Calu3 (cell line): Measurements from ENCODE around the gene F2R. TPM values are rescaled to one million over a fixed set of nuclear protein-coding genes. Genes with fewer than 3 reads are reported as not detected.

Source experiments
- BruUV-seq: library from RNA; stranded (reverse); fragments of 400-500 nt; replicated peaks from 2 replicates; lab custom pipeline; 2021; lab: Mats Ljungman, UMichigan
- CTCF ChIA-PET: fragments of 300-600 bp; sonication (Branson Sonifier 250); formaldehyde crosslinking; loops from one replicate; lab custom pipeline; 2022; ENCODE audit warnings: antibody characterized with exemption; lab: Charles Lee
- DNase-seq: peaks from one replicate; pipeline ENCODE4 v3.0.0; 2022
- H3K27ac Mint-ChIP-seq: one replicate; pipeline ENCODE4 v1.8.0; 2022; ENCODE audit warnings: mixed read lengths; ENCODE audit not compliant: unreplicated experiment
- H3K27me3 Mint-ChIP-seq: one replicate; pipeline ENCODE4 v1.8.0; 2022; ENCODE audit warnings: mixed read lengths; ENCODE audit not compliant: unreplicated experiment
- H3K36me3 Mint-ChIP-seq: one replicate; pipeline ENCODE4 v1.8.0; 2022; ENCODE audit warnings: mild to moderate bottlenecking, moderate library complexity, mixed read lengths; ENCODE audit not compliant: insufficient read depth, unreplicated experiment
- H3K4me1 Mint-ChIP-seq: one replicate; pipeline ENCODE4 v1.8.0; 2022; ENCODE audit warnings: mild to moderate bottlenecking, low read depth, mixed read lengths; ENCODE audit not compliant: unreplicated experiment
- H3K4me3 Mint-ChIP-seq: one replicate; pipeline ENCODE4 v1.8.0; 2022; ENCODE audit warnings: mild to moderate bottlenecking, low read depth, moderate library complexity, mixed read lengths; ENCODE audit not compliant: unreplicated experiment
- H3K9me3 Mint-ChIP-seq: one replicate; pipeline ENCODE4 v1.8.0; 2022; ENCODE audit warnings: low read depth, mixed read lengths; ENCODE audit not compliant: unreplicated experiment
- intact Hi-C: fragments of 100-400 bp; cut with micrococcal nuclease; formaldehyde crosslinking; loops from one replicate; pipeline ENCODE4 v1.10.0; 2022; ENCODE audit not compliant: unreplicated experiment
- total RNA-seq: library from RNA; stranded (reverse); gene quantifications from 2 replicates; pipeline ENCODE4 v1.2.3, GENCODE V29; 2022
- TF ChIP-seq, protein P1 (sequence below): fragments of 200-600 bp; IDR thresholded peaks from one replicate; pipeline ENCODE4 v1.8.0; 2022; ENCODE audit warnings: antibody characterized with exemption; ENCODE audit not compliant: unreplicated experiment

F2R gene
- total RNA-seq, 1 experiment from 2014 or later = 14.4 TPM

DNA sequence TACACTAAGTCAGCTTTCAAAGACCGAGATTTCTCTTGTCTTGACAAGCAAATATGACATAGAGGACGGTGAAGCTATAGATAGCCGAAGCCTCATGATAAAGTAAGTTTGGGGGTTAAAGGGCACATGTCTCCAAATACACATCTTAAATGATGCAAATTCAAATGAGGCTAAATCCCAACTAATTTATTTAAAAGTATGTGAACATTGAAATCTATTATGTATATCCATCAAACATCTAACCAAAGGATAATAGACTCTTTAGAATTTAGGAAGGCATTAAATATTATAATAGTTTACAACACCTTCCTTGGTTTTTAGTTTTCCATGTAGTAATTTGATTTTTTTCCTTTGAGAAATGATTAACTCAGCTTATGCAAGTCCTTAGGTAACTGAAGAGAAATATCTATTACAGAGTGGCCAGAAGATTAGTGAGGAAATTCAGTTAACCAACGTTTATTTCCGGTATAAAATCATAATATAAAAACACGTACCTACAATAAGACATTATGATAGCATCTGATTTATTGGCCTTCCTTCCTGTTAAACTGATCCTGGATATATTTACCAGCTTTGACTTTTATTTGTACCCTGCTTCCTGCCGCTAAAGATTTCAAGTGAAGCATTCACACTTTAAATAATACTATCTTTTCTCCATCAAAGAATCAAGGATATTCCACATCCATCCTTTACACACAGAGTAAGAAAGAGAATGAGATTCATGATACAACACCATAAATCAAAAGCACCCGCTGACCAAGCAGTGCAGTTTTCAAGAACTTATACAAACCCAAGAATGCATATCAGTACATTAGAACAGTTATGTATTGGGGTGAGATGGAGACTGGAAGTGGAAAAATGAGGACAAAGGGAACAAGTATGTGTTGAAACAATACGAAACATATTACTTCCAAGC lies 31.9 kb upstream of the F2R start:
- BruUV-seq = no TSS peak
- Mint-ChIP-seq H3K27me3 (no peaks in the 10 kb centered on the region), H3K4me3 (no peak overlapping the region), H3K36me3 (no peaks in the 10 kb centered on the region), H3K27ac (no peak overlapping the region), H3K9me3 (no peaks in the 10 kb centered on the region), H3K4me1 (peaks cover 10% of the 10 kb centered on the region)
- intact Hi-C loops = no loop called here
- DNase-seq = no peak
- CTCF ChIA-PET = no interaction called here
- TF ChIP-seq, protein P1, sequence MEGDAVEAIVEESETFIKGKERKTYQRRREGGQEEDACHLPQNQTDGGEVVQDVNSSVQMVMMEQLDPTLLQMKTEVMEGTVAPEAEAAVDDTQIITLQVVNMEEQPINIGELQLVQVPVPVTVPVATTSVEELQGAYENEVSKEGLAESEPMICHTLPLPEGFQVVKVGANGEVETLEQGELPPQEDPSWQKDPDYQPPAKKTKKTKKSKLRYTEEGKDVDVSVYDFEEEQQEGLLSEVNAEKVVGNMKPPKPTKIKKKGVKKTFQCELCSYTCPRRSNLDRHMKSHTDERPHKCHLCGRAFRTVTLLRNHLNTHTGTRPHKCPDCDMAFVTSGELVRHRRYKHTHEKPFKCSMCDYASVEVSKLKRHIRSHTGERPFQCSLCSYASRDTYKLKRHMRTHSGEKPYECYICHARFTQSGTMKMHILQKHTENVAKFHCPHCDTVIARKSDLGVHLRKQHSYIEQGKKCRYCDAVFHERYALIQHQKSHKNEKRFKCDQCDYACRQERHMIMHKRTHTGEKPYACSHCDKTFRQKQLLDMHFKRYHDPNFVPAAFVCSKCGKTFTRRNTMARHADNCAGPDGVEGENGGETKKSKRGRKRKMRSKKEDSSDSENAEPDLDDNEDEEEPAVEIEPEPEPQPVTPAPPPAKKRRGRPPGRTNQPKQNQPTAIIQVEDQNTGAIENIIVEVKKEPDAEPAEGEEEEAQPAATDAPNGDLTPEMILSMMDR = no peak

DNA sequence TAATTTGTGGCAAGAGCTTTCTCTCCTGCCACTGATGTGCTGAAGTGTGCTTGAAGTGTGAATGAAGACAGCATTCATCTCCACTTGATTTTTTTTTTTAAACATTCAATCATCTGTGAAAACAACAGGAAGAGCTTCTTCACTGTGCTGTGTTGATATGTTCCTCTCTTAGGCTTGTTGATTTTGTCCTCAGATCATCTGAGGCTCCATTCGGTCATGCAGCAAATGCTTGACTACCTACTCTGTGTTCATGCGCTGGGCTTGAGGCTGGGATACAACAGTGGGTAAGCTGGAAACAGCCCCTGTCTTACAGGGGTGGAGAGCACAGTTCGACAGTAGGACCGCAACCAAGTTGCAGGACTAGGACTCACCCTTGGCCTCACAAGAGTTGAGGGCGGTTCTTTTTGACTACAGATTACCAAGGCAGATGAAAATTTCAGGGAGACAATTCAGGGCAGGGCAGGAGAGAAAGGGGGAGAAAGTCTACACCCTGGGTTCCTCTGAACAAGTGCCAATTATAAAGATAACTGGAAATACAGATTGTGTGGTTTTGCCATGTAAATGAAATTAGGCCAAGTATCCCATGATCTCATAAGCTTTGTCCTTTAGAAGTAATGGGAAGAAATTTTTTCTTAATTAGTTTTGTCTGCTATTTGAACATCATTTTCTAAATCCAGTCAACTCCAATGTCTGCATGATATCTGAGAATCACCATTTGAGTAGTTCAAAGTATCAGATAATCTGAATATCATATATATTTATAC lies 31.0 kb upstream of the F2R start:
- Mint-ChIP-seq H3K4me1 (peaks cover 19% of the 10 kb centered on the region), H3K36me3 (no peaks in the 10 kb centered on the region), H3K27me3 (no peaks in the 10 kb centered on the region), H3K4me3 (no peak overlapping the region), H3K9me3 (no peaks in the 10 kb centered on the region), H3K27ac (no peak overlapping the region)
- intact Hi-C loops = no loop called here
- no peak for DNase-seq
- BruUV-seq = no TSS peak
- CTCF ChIA-PET = no interaction called here
- TF ChIP-seq, protein P1 = no peak

DNA sequence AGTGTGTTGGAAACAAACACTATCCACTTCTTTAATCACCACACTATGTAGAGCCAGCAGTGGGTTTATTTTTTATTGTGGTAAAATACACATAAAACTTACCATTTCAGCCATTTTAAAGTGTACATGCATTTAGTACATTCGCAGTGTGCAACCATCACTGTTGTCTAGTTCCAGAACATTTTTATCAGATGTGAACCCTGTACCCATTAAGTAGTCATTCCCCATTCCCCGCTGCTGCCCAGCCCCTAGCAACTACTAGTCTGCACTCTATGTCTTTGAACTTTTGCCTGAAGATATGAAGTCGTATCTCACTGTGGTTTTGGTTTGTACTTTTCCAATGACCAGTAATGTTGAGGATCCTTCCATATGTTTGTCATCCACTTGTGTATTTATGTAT lies 30.2 kb upstream of the F2R start:
- Mint-ChIP-seq H3K36me3 (no peaks in the 10 kb centered on the region), H3K9me3 (no peaks in the 10 kb centered on the region), H3K27ac (no peak overlapping the region), H3K4me3 (no peak overlapping the region), H3K4me1 (peaks cover 26% of the 10 kb centered on the region), H3K27me3 (no peaks in the 10 kb centered on the region)
- no peak for DNase-seq
- BruUV-seq = no TSS peak
- CTCF ChIA-PET = no interaction called here
- intact Hi-C loops = no loop called here
- TF ChIP-seq, protein P1 = no peak

DNA sequence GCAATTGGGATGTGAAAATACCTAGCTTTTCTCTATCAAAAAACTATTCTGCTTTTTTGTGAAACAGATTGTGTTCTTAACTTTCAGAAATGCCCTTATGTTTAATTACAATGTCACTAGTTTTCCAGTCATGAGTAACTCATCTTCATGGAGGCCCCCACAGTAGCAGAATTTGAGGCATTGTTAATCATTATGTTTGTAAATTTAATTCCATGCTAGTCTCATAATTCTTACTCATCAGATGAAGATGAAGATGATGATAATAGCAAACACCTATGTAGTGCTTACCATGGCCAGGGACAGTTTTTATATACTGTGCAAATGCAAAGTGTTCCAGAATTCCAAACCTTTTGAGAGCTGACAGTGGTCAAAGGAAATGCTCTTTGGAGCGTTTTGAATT lies 27.7 kb upstream of the F2R start:
- no TSS peak for BruUV-seq
- no peak for DNase-seq
- no peak overlapping the region for H3K4me3 Mint-ChIP-seq
- H3K27ac Mint-ChIP-seq = no peak overlapping the region
- H3K4me1 Mint-ChIP-seq = peaks cover 44% of the 10 kb centered on the region
- intact Hi-C loops = no loop called here
- H3K27me3 Mint-ChIP-seq = no peaks in the 10 kb centered on the region
- H3K9me3 Mint-ChIP-seq = no peaks in the 10 kb centered on the region
- CTCF ChIA-PET = no interaction called here
- H3K36me3 Mint-ChIP-seq = no peaks in the 10 kb centered on the region
- TF ChIP-seq, protein P1 = no peak
